Breast epithelium (tissue), 4 donors: ENCODE results near the gene ATXN7L1. TPM values are rescaled to one million over a fixed set of nuclear protein-coding genes. Genes with fewer than 3 reads are reported as not detected.

Experiments
- DNase-seq, 2 donors: peaks; one replicate each; pipeline ENCODE4 v3.0.0-alpha.2; 2019; ENCODE audit warnings: low spot score in 2 of 2
- H3K27ac ChIP-seq, 2 donors: fragments of 200-600 bp; sonication (generic) in 1 of 2; one replicate each; pipeline ENCODE4 v1.5.1; 2016 to 2019; ENCODE audit warnings: mild to moderate bottlenecking in 1 of 2
- H3K27me3 ChIP-seq, 2 donors: fragments of 200-600 bp; sonication (generic) in 1 of 2; one replicate each; pipeline versions ENCODE4 v1.5.1 to v1.6.0; 2017 to 2019; ENCODE audit warnings: control low read depth in 1 of 2, mild to moderate bottlenecking in 1 of 2
- H3K36me3 ChIP-seq: fragments of 200-600 bp; one replicate; pipeline ENCODE4 v1.5.1; 2019
- H3K4me1 ChIP-seq, 2 donors: fragments of 200-600 bp; sonication (generic); one replicate each; pipeline ENCODE4 v1.5.1; 2016 to 2019; ENCODE audit warnings: control low read depth in 1 of 2
- H3K4me3 ChIP-seq, 3 donors: fragments of 200-600 bp; sonication (generic); 1 replicate in 2 of 3; 2 replicates in 1 of 3; pipeline ENCODE4 v1.5.1; 2016 to 2019; ENCODE audit warnings: mild to moderate bottlenecking in 3 of 3, moderate library complexity in 2 of 3
- H3K9me3 ChIP-seq, 2 donors: fragments of 200-600 bp; sonication (generic) in 1 of 2; one replicate each; pipeline ENCODE4 v1.5.1; 2016 to 2019; ENCODE audit warnings: control low read depth in 1 of 2
- CTCF ChIP-seq, 3 donors: fragments of 450-650 bp; IDR thresholded peaks; one replicate each; pipeline ENCODE4 v1.5.1; 2016 to 2017; ENCODE audit warnings: antibody characterized with exemption in 3 of 3, mild to moderate bottlenecking in 3 of 3, moderate library complexity in 3 of 3
- POLR2A ChIP-seq: fragments of 450-650 bp; IDR thresholded peaks from one replicate; pipeline ENCODE4 v1.6.1; 2016; ENCODE audit warnings: antibody characterized with exemption, mild to moderate bottlenecking, moderate library complexity
- POLR2AphosphoS5 ChIP-seq, 3 donors: sonication (generic); formaldehyde crosslinking; IDR thresholded peaks; one replicate each; pipeline ENCODE4 v1.6.1; 2017; ENCODE audit warnings: antibody characterized with exemption in 3 of 3
- intact Hi-C: fragments of 100-400 bp; cut with DNase I; formaldehyde crosslinking; loops from one replicate; pipeline ENCODE4 v1.15.1; 2023; ENCODE audit warnings: low total_unique reads
- total RNA-seq, 3 donors: library from RNA; depleted of rRNA; stranded (reverse); fragments of >200 nt; gene quantifications; one replicate each; pipeline ENCODE4 v1.1.0, GENCODE V29; 2016

ATXN7L1 gene
- total RNA-seq, 3 donors from 2014 or later: 10.7 to 18.4 (median 12.5) TPM

DNA sequence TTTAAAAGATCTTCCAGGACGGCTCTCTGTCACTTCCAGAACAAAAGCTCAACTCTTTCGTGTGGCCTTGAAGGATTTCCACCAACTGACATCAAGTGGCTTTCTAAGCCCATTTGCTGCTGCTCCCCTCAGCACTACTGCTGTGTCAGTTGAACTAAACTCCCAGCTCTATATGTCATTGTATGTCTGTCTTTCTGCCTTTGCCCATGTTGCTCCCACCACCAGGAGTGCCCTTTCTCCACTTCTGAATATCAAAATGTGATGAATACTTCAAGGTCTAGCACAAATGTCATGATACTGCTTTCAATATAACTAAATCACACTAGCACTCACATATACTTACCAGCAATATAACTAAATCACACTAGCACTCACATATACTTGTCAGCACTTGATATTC lies 138.3 kb downstream of the ATXN7L1 start:
- Histone ChIP-seq H3K27me3 (no peaks in the 10 kb centered on the region), H3K9me3 (no peaks in the 10 kb centered on the region), H3K27ac (no peak overlapping the region), H3K36me3 (no peaks in the 10 kb centered on the region), H3K4me3 (no peak overlapping the region), H3K4me1 (no peaks in the 10 kb centered on the region)
- no peak for TF ChIP-seq POLR2A
- no peak for TF ChIP-seq POLR2AphosphoS5 (IDR thresholded peaks at IDR 0.05)
- no peak for TF ChIP-seq CTCF (IDR thresholded peaks at IDR 0.05)
- intact Hi-C loops: no loop called here
- DNase-seq: no peak

DNA sequence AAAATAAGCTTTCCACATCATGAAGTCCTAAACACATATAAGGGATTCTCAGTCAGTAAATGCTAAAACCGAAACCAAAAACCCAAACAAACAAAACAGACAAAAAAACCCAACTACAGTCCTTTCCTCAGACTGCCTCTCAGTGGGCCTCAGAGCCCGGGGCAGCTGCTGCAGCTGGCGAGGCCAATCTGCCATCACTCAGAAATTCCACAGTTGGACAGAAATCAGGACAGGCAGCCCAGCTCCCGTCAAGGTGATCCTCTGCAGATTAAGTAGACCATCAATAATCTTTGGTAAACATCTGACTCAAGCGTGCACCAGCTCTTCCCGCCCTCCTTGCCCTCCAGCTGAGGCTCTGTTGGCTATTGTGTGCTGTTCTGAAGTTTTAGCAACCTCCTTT lies 142.2 kb downstream of the ATXN7L1 start:
- intact Hi-C loops: no loop called here
- no peak for TF ChIP-seq POLR2A
- no peaks in the 10 kb centered on the region for H3K27me3 ChIP-seq
- H3K4me1 ChIP-seq: no peaks in the 10 kb centered on the region
- H3K4me3 ChIP-seq: no peak overlapping the region
- no peak for DNase-seq
- H3K9me3 ChIP-seq: no peaks in the 10 kb centered on the region
- no peaks in the 10 kb centered on the region for H3K36me3 ChIP-seq
- H3K27ac ChIP-seq: no peak overlapping the region

DNA sequence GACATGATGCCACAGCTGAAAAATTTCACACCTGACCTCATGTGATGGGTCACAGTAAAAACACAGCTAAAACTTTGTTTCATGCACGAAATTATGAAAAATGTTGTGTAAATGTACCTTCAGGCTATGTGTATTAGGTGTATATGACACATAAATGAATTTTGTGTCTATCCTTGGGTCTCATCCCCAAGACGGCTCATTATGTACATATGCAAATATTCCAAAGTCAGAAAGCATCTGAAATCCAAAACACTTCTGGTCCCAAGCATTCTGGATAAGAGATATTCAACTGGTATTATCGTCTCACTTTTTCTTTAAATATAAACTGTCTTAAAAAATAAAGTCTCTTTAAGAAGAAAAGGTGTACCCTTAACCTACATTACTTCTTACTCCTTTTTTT lies 145.4 kb downstream of the ATXN7L1 start:
- H3K4me1 ChIP-seq: no peaks in the 10 kb centered on the region
- H3K4me3 ChIP-seq: no peak overlapping the region
- H3K27ac ChIP-seq: no peak overlapping the region
- H3K9me3 ChIP-seq: no peaks in the 10 kb centered on the region
- no peaks in the 10 kb centered on the region for H3K36me3 ChIP-seq
- H3K27me3 ChIP-seq: no peaks in the 10 kb centered on the region
- TF ChIP-seq CTCF (IDR thresholded peaks at IDR 0.05) (no peak), POLR2AphosphoS5 (IDR thresholded peaks at IDR 0.05) (no peak), POLR2A (no peak)
- intact Hi-C loops: no loop called here
- no peak for DNase-seq

- intact Hi-C loops: no loop called here
Observed at GRCh38 chr7:105728028-105728427, 148.4 kb downstream of the ATXN7L1 start.

GRCh38 chr7:105724688-105725087 lies 151.7 kb downstream of the ATXN7L1 start:
- intact Hi-C loops: no loop called here
- DNase-seq: no peak
- Histone ChIP-seq H3K4me1 (no peaks in the 10 kb centered on the region), H3K27ac (no peak overlapping the region), H3K27me3 (no peaks in the 10 kb centered on the region), H3K4me3 (no peak overlapping the region), H3K9me3 (no peaks in the 10 kb centered on the region), H3K36me3 (no peaks in the 10 kb centered on the region)
- TF ChIP-seq POLR2AphosphoS5 (IDR thresholded peaks at IDR 0.05) (no peak), CTCF (IDR thresholded peaks at IDR 0.05) (no peak), POLR2A (no peak)

More at GRCh38 chr7:105728028-105728427, 148.4 kb downstream of the ATXN7L1 start:
- Histone ChIP-seq H3K27ac (no peak overlapping the region), H3K27me3 (no peaks in the 10 kb centered on the region), H3K36me3 (no peaks in the 10 kb centered on the region), H3K4me3 (no peak overlapping the region), H3K9me3 (no peaks in the 10 kb centered on the region), H3K4me1 (no peaks in the 10 kb centered on the region)
- TF ChIP-seq POLR2A: no peak
- TF ChIP-seq POLR2AphosphoS5 (IDR thresholded peaks at IDR 0.05): no peak
- TF ChIP-seq CTCF (IDR thresholded peaks at IDR 0.05): no peak
- DNase-seq: no peak

DNA sequence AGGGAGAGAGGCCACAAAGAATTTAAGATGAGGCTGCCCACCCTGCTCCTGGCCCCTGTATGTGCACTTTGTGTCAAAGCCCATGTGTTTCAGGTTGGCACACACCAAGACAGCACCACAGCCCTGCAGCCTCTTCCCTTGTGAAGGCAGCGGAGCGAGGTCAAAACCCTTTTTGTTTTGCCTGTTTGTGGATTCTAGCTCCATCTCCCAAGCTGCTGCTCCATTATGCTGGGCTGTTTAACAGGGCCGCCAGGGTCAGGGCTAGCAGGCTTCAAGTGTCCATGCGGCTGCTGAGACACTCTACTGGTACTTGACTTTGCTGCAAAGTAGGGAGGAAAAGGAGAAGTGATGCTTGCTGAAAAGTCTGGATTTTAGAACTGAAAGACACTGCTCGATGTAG lies 152.8 kb downstream of the ATXN7L1 start:
- Histone ChIP-seq H3K27ac (no peak overlapping the region), H3K9me3 (no peaks in the 10 kb centered on the region), H3K36me3 (no peaks in the 10 kb centered on the region), H3K4me1 (no peaks in the 10 kb centered on the region), H3K4me3 (no peak overlapping the region), H3K27me3 (no peaks in the 10 kb centered on the region)
- no peak for TF ChIP-seq CTCF (IDR thresholded peaks at IDR 0.05)
- TF ChIP-seq POLR2AphosphoS5 (IDR thresholded peaks at IDR 0.05): no peak
- no peak for TF ChIP-seq POLR2A
- intact Hi-C loops: no loop called here
- DNase-seq: no peak
